Uterus (tissue), 2 donors: Measurements from ENCODE around the gene PRKCE.

Experiments used
- CTCF ChIP-seq, 4 experiments: fragments of 200-600 bp in 2 of 4; fragments of 450-650 bp in 2 of 4; sonication (generic) in 2 of 4; IDR thresholded peaks; one replicate each; pipeline ENCODE4 v1.5.1; 2016 to 2019; ENCODE audit warnings: antibody characterized with exemption in 4 of 4, mild to moderate bottlenecking in 2 of 4, moderate library complexity in 1 of 4
- POLR2A ChIP-seq, 2 donors: fragments of 450-650 bp; IDR thresholded peaks; one replicate each; pipeline ENCODE4 v1.6.1; 2016; ENCODE audit warnings: antibody characterized with exemption in 2 of 2, mild to moderate bottlenecking in 1 of 2, moderate library complexity in 1 of 2

- TF ChIP-seq CTCF (IDR thresholded peaks at IDR 0.05), result no peak
- no peak for TF ChIP-seq POLR2A (IDR thresholded peaks at IDR 0.05)
Measured at GRCh38 chr2:46210063-46210462, 558.6 kb downstream of the PRKCE start.
